MG63 (cell line): ENCODE results near the gene ACAD11. TPM values are rescaled to one million over a fixed set of nuclear protein-coding genes. Genes with fewer than 3 reads are reported as not detected.
"Not testable (repeated sequence)": the region's sequence is repeated elsewhere in the genome, so short reads cannot be mapped to it uniquely, and the experiment has no call there.

ENCODE experiments used
- DNase-seq: peaks from one replicate; pipeline ENCODE4 v3.0.0-alpha.2; 2020
- H3K27me3 ChIP-seq: fragments of 250-450 bp; sonication (Bioruptor Pico); 2 replicates; pipeline ENCODE4 v1.5.1; 2020; ENCODE audit warnings: mild to moderate bottlenecking, moderate library complexity
- H3K36me3 ChIP-seq: fragments of 250-450 bp; sonication (Bioruptor Pico); 2 replicates; pipeline ENCODE4 v1.5.1; 2020; ENCODE audit warnings: mild to moderate bottlenecking, moderate library complexity
- H3K4me3 ChIP-seq: fragments of 250-450 bp; sonication (Bioruptor Pico); 2 replicates; pipeline ENCODE4 v1.5.1; 2020; ENCODE audit warnings: mild to moderate bottlenecking, moderate library complexity
- H3K9me3 ChIP-seq: fragments of 250-450 bp; sonication (Bioruptor Pico); 2 replicates; pipeline ENCODE4 v1.5.1; 2020; ENCODE audit warnings: mild to moderate bottlenecking, moderate library complexity
- total RNA-seq: library from RNA; depleted of rRNA; stranded (reverse); fragments of >200 nt; shearing (Covaris generic); gene quantifications from 2 replicates; pipeline ENCODE4 v1.2.3, GENCODE V29; 2014; ENCODE audit warnings: low replicate concordance

Gene ACAD11
- total RNA-seq, 1 experiment from 2014 or later: 12.1 TPM

GRCh38 chr3:132626955-132627354 lies 32.7 kb downstream of the ACAD11 start:
- no peaks in the 10 kb centered on the region for H3K9me3 ChIP-seq
- DNase-seq: no peak
- no peak overlapping the region for H3K4me3 ChIP-seq
- peaks cover 22% of the 10 kb centered on the region for H3K36me3 ChIP-seq
- H3K27me3 ChIP-seq: no peaks in the 10 kb centered on the region

DNA sequence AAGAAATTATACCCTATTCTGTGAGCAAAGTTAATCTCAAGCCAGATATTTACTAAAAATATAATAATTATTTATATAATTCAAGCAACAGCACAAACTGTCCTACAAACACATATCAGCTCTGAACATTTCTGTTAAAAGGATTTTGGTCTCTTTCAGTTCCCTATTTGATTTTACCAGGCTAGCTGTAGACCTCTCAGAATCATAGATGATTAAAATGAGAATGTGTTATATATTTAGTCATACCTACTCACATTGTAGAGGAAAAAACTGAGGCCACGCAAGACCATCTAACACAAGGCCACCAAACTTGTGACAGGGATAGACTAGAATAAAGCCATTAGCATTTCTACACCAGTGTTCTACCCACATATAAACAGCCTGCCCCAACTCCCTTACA lies 34.0 kb downstream of the ACAD11 start:
- H3K4me3 ChIP-seq: no peak overlapping the region
- no peaks in the 10 kb centered on the region for H3K9me3 ChIP-seq
- no peaks in the 10 kb centered on the region for H3K27me3 ChIP-seq
- DNase-seq: no peak
- H3K36me3 ChIP-seq: peaks cover 22% of the 10 kb centered on the region

DNA sequence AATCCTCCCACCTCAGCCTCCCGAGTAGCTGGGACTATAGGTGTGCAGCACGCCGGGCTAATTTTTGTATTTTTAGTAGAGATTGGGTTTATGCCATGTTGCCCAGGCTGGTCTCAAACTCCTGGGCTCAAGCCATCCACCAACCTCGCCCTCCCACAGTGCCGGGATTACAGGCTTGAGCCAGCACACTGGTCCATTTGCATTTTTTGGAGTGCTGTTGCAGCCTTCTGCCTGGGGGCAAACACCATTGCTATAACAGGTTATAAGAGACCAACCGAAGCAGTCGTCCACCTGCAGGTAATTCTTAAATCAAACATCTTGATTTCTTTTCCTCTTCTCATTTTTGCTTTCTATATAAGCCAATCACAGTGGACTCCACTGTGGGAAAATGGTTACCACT lies 34.8 kb downstream of the ACAD11 start:
- no peak for DNase-seq
- peaks cover 19% of the 10 kb centered on the region for H3K36me3 ChIP-seq
- H3K9me3 ChIP-seq: no peaks in the 10 kb centered on the region
- H3K27me3 ChIP-seq: no peaks in the 10 kb centered on the region
- H3K4me3 ChIP-seq: no peak overlapping the region

DNA sequence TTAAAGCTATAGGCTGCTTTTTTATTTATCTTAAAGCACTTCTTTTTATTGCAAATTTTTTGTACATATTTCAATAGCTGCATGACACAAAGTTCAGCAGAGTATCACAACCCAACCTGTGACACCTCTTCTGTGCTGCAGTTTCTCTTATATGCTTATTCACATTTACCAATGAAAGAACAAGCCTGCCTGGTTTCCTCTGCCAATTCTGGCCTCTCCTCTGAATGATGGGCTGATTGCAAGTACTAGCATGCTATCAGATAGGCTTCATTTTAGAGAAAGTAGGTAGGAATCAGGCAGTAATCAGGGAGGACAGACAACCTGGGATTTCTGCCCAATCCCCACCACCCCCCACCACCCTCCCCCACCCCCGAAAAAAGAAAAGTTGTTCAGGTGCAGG lies 36.0 kb downstream of the ACAD11 start:
- Histone ChIP-seq H3K9me3 (no peaks in the 10 kb centered on the region), H3K36me3 (peaks cover 14% of the 10 kb centered on the region), H3K4me3 (no peak overlapping the region), H3K27me3 (no peaks in the 10 kb centered on the region)
- DNase-seq: no peak

- no peaks in the 10 kb centered on the region for H3K9me3 ChIP-seq
- no peak for DNase-seq
- H3K4me3 ChIP-seq: no peak overlapping the region
- H3K36me3 ChIP-seq: peaks cover 13% of the 10 kb centered on the region
- no peaks in the 10 kb centered on the region for H3K27me3 ChIP-seq
These were observed 36.8 kb downstream of the ACAD11 start for GRCh38 chr3:132622761-132623160.

DNA sequence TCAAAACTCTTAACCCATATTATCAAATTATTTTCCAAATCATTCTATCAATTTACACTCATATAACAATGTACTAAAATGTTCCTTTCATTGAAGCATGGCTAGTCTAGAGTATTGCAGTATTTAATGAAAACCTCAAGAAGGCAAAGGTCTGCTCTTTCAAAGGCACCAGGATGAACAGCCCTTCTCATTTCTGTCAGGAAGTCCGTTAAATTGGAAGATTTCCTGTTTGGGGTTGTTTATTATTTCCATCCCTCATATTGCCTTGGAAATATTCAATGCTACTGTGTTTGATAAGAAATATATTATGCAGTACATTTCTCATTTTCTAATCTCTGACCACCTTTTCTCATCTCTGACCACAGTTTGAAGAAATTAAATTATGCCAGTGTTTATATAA lies 37.5 kb downstream of the ACAD11 start:
- DNase-seq: no peak
- H3K36me3 ChIP-seq: peaks cover 12% of the 10 kb centered on the region
- no peak overlapping the region for H3K4me3 ChIP-seq
- H3K27me3 ChIP-seq: no peaks in the 10 kb centered on the region
- H3K9me3 ChIP-seq: no peaks in the 10 kb centered on the region

DNA sequence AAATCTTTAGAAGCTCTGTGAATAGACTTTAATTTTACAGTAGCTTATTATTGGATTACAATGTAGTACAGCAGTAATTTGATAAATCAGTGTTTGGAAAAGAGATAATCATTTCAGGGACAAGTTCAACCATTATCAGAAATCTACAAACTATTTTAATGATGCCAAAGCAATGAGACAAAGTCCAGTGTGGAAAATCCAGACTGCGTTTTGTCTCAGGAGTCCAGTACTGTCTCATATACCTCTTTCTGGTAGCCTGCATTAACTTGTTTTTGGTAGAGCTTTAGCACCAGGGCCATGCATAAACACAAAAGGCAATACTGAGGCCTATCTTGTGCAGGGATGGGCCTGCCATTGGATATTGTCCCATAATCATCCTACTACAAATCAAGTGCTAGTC lies 42.8 kb downstream of the ACAD11 start:
- DNase-seq: no peak
- Histone ChIP-seq H3K9me3 (peaks cover 8% of the 10 kb centered on the region), H3K4me3 (no peak overlapping the region), H3K36me3 (peaks cover 12% of the 10 kb centered on the region), H3K27me3 (no peaks in the 10 kb centered on the region)

GRCh38 chr3:132615881-132616280 lies 43.7 kb downstream of the ACAD11 start:
- no peak for DNase-seq
- Histone ChIP-seq H3K27me3 (no peaks in the 10 kb centered on the region), H3K9me3 (peaks cover 10% of the 10 kb centered on the region)

DNA sequence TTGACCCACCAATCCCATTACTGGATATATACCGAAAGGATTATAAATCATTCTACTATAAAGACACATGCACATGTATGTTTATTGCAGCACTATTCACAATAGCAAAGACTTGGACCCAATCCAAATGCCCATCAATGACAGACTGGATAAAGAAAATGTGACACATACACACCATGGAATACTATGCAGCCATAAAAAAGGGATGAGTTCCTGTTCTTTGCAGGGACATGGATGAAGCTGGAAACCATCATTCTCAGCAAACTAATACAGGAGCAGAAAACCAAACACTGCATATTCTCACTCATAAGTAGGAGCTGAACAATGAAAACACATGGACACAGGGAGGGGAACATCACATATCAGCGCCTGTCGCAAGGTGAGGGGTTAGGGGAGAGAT lies 44.3 kb downstream of the ACAD11 start:
- H3K36me3 ChIP-seq: peaks cover 12% of the 10 kb centered on the region
- not testable (repeated sequence) for H3K9me3 ChIP-seq, DNase-seq, H3K27me3 ChIP-seq, H3K4me3 ChIP-seq

More at GRCh38 chr3:132615881-132616280, 43.7 kb downstream of the ACAD11 start:
- no peak overlapping the region for H3K4me3 ChIP-seq
- H3K36me3 ChIP-seq: peaks cover 12% of the 10 kb centered on the region

GRCh38 chr3:132606620-132607019 lies 53.0 kb downstream of the ACAD11 start:
- H3K4me3 ChIP-seq, H3K27me3 ChIP-seq: not testable (repeated sequence)
- H3K9me3 ChIP-seq: peaks cover 19% of the 10 kb centered on the region
- peaks cover 15% of the 10 kb centered on the region for H3K36me3 ChIP-seq
- DNase-seq: peak; percentile 6

GRCh38 chr3:132606085-132606484 lies 53.5 kb downstream of the ACAD11 start:
- no peaks in the 10 kb centered on the region for H3K27me3 ChIP-seq
- no peak for DNase-seq
- no peak overlapping the region for H3K4me3 ChIP-seq
- H3K9me3 ChIP-seq: peaks cover 19% of the 10 kb centered on the region
- peaks cover 15% of the 10 kb centered on the region for H3K36me3 ChIP-seq

- Histone ChIP-seq H3K27me3 (no peaks in the 10 kb centered on the region), H3K4me3 (no peak overlapping the region), H3K36me3 (peaks cover 15% of the 10 kb centered on the region), H3K9me3 (peaks cover 17% of the 10 kb centered on the region)
- no peak for DNase-seq
These were observed 54.2 kb downstream of the ACAD11 start for GRCh38 chr3:132605374-132605792.

GRCh38 chr3:132600614-132601013 lies 59.0 kb downstream of the ACAD11 start:
- peaks cover 19% of the 10 kb centered on the region for H3K36me3 ChIP-seq
- not testable (repeated sequence) for H3K27me3 ChIP-seq, H3K9me3 ChIP-seq, DNase-seq, H3K4me3 ChIP-seq

DNA sequence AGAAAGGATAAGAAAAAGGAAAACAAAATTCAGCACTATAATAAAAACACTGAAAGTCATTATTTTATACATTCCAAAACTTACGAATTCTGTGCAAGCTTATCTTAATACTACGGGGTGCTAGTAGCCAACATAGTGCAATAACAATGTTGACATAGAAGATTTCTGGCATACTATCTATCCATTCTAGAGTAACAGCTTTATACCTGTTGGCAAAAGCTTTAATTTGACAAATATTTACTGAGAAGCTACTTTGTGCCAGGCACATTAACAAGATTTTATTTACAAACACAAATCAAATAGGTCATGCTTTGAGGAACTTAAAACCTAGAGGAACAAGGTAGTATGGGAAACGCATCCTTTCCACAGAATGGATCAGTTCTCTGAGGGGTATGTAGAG lies 61.4 kb downstream of the ACAD11 start:
- no peak for DNase-seq
- H3K4me3 ChIP-seq: no peak overlapping the region
- no peaks in the 10 kb centered on the region for H3K27me3 ChIP-seq
- peaks cover 19% of the 10 kb centered on the region for H3K36me3 ChIP-seq
- no peaks in the 10 kb centered on the region for H3K9me3 ChIP-seq

GRCh38 chr3:132597660-132598059 lies 61.9 kb downstream of the ACAD11 start:
- no peaks in the 10 kb centered on the region for H3K27me3 ChIP-seq
- no peak overlapping the region for H3K4me3 ChIP-seq

DNA sequence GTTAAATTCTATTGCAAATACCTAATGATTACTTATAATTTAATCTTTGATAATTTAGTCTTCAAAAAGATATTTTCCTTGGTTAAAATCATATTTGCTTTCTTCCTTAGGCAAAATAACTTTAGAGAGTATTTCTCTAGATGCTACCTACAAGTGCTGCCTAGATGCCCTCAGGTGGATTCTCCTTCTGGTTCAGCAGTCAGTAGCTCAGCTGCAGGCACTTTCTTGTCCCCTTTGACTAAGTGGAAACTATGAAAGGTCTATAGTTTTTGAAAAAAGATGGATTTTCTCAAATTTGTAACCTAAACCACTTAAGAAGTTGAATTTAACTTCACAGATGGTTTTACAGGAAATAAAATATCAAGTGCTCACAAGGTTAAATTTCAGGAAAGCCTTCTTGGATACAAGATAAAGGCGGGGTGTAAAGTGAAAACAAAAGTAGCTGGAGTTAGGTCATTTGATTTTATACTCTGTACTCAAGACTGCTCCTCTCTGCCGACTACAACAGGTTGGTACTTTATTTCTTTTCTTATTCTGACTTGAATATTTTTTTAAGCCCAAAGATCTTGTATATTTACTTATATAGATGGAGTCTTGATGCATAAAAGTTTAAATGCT lies 62.7 kb downstream of the ACAD11 start, which contains the start of gene ACKR4:
TSS of gene ACKR4 (plus strand) at position 455 of the 618 bp plus-strand sequence. CDS start 3,128 bp downstream, outside the sequence.
- no peaks in the 10 kb centered on the region for H3K9me3 ChIP-seq
- DNase-seq: no peak
- peaks cover 12% of the 10 kb centered on the region for H3K36me3 ChIP-seq
- no peaks in the 10 kb centered on the region for H3K27me3 ChIP-seq
- H3K4me3 ChIP-seq: no peak within 1 kb of the TSS

More at GRCh38 chr3:132597660-132598059, 61.9 kb downstream of the ACAD11 start:
- peaks cover 17% of the 10 kb centered on the region for H3K36me3 ChIP-seq
- no peaks in the 10 kb centered on the region for H3K9me3 ChIP-seq
- DNase-seq: no peak

GRCh38 chr3:132596326-132596725 lies 63.3 kb downstream of the ACAD11 start:
- no peak overlapping the region for H3K4me3 ChIP-seq
- H3K9me3 ChIP-seq: no peaks in the 10 kb centered on the region
- DNase-seq: no peak
- H3K36me3 ChIP-seq: peaks cover 12% of the 10 kb centered on the region
- H3K27me3 ChIP-seq: no peaks in the 10 kb centered on the region

DNA sequence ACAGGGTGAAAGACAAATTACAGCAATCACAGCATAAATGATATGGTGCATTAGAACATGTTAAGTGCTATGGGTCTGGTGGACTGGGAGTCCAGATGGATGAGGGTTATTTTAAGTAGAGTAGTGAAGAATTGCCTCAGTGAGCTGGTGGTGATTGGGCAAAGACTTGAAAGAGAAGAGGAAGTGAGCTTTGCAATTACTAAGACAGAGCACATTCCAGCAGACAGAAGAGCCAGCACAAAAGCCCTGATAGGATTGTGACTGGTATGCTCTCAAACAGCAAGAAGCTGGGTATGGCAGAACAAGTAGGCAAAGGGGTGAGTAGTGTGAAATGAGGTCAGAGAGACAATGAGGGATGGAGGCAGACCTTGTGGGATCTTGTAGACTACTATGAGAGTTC lies 64.6 kb downstream of the ACAD11 start:
- no peaks in the 10 kb centered on the region for H3K9me3 ChIP-seq
- H3K4me3 ChIP-seq: no peak overlapping the region
- DNase-seq: peak; percentile 51
- H3K36me3 ChIP-seq: peaks cover 14% of the 10 kb centered on the region
- no peaks in the 10 kb centered on the region for H3K27me3 ChIP-seq
